T-helper 2 cell (primary cell): ENCODE results near the gene MAP2K2.

Experiments
- DNase-seq, 5 experiments: peaks; one replicate each; pipeline versions ENCODE4 v3.0.0 to v3.0.0-alpha.2; 2012 to 2022

Gene MAP2K2

GRCh38 chr19:4059891-4060620 is 63.9 kb downstream of the MAP2K2 start:
- peak; percentile 33 to 79 (median 47) for DNase-seq

GRCh38 chr19:4059453-4059871 is 64.5 kb downstream of the MAP2K2 start:
- no peak for DNase-seq

- DNase-seq, result no peak
These were observed 65.0 kb downstream of the MAP2K2 start for GRCh38 chr19:4058693-4059452.

- peak in 2 of 5 experiments; percentile 37 to 56 for DNase-seq
These were observed 65.8 kb downstream of the MAP2K2 start for GRCh38 chr19:4057931-4058692.

- DNase-seq, result no peak
These were observed 68.7 kb downstream of the MAP2K2 start for GRCh38 chr19:4055209-4055552.

GRCh38 chr19:4054441-4055208 is 69.3 kb downstream of the MAP2K2 start:
- DNase-seq, result no peak

- no peak for DNase-seq
These were observed 70.2 kb downstream of the MAP2K2 start for GRCh38 chr19:4053423-4054324.

- no peak for DNase-seq
These were observed 70.9 kb downstream of the MAP2K2 start for GRCh38 chr19:4052993-4053422.

GRCh38 chr19:4052114-4052992 is 71.6 kb downstream of the MAP2K2 start:
- no peak for DNase-seq

GRCh38 chr19:4051175-4052101 is 72.5 kb downstream of the MAP2K2 start:
- no peak for DNase-seq

- no peak for DNase-seq
These were observed 74.5 kb downstream of the MAP2K2 start for GRCh38 chr19:4049432-4049831.

- DNase-seq, result no peak
These were observed 76.8 kb downstream of the MAP2K2 start for GRCh38 chr19:4046946-4047683.

GRCh38 chr19:4046362-4046691 is 77.6 kb downstream of the MAP2K2 start:
- no peak for DNase-seq

GRCh38 chr19:4045597-4046361 is 78.1 kb downstream of the MAP2K2 start:
- no peak for DNase-seq

- no peak for DNase-seq
These were observed 78.9 kb downstream of the MAP2K2 start for GRCh38 chr19:4044990-4045465.

- no peak for DNase-seq
These were observed 79.8 kb downstream of the MAP2K2 start for GRCh38 chr19:4043966-4044715.

GRCh38 chr19:4043401-4043800 is 80.5 kb downstream of the MAP2K2 start:
- no peak for DNase-seq
